ENCODE results near the gene NKX6-2.
"Not testable (repeated sequence)": the region's sequence is repeated elsewhere in the genome, so short reads cannot be mapped to it uniquely, and the experiment has no call there.

Gene NKX6-2

GRCh38 chr10:132756591-132756990, 29.4 kb downstream of the NKX6-2 start:
- FAIRE-seq (no peak), DNase-seq (ENCODE audit: low spot score) (no peak)

GRCh38 chr10:132755166-132755711, 30.7 kb downstream of the NKX6-2 start:
- no peak for FAIRE-seq
- DNase-seq (ENCODE audit: low spot score), result no peak

GRCh38 chr10:132754071-132754470, 31.9 kb downstream of the NKX6-2 start:
- DNase-seq (ENCODE audit: low spot score) (no peak), FAIRE-seq (no peak)

GRCh38 chr10:132753596-132753995, 32.4 kb downstream of the NKX6-2 start:
- DNase-seq (ENCODE audit: low spot score) (no peak), FAIRE-seq (no peak)

- no peak for DNase-seq (ENCODE audit: low spot score)
- no peak for FAIRE-seq
Measured at GRCh38 chr10:132752961-132753360, 33.0 kb downstream of the NKX6-2 start.

- FAIRE-seq, result no peak
Measured at GRCh38 chr10:132752378-132752777, 33.6 kb downstream of the NKX6-2 start.

GRCh38 chr10:132750936-132751335, 35.0 kb downstream of the NKX6-2 start:
- no peak for DNase-seq (ENCODE audit: low spot score)
- no peak for FAIRE-seq

More at GRCh38 chr10:132752378-132752777, 33.6 kb downstream of the NKX6-2 start:
- no peak for DNase-seq (ENCODE audit: low spot score)

- no peak for FAIRE-seq
- DNase-seq (ENCODE audit: low spot score), result no peak
Measured at GRCh38 chr10:132749371-132749795, 36.6 kb downstream of the NKX6-2 start.

GRCh38 chr10:132748545-132749370, 37.2 kb downstream of the NKX6-2 start:
- FAIRE-seq (no peak), DNase-seq (ENCODE audit: low spot score) (no peak)

- DNase-seq (ENCODE audit: low spot score), result no peak
- FAIRE-seq, result no peak
Measured at GRCh38 chr10:132748135-132748534, 37.8 kb downstream of the NKX6-2 start.

GRCh38 chr10:132746801-132747625, 38.9 kb downstream of the NKX6-2 start:
- FAIRE-seq, result no peak
- DNase-seq (ENCODE audit: low spot score), result no peak

GRCh38 chr10:132746386-132746785, 39.6 kb downstream of the NKX6-2 start:
- DNase-seq (ENCODE audit: low spot score), result no peak
- no peak for FAIRE-seq

GRCh38 chr10:132745971-132746370, 40.0 kb downstream of the NKX6-2 start:
- FAIRE-seq, result no peak

GRCh38 chr10:132745511-132745910, 40.4 kb downstream of the NKX6-2 start:
- DNase-seq (ENCODE audit: low spot score) (no peak), FAIRE-seq (no peak)

More at GRCh38 chr10:132745971-132746370, 40.0 kb downstream of the NKX6-2 start:
- DNase-seq (ENCODE audit: low spot score), result no peak

GRCh38 chr10:132744839-132745238, 41.1 kb downstream of the NKX6-2 start:
- DNase-seq (ENCODE audit: low spot score) (no peak), FAIRE-seq (no peak)

- no peak for FAIRE-seq
Measured at GRCh38 chr10:132743925-132744490, 41.9 kb downstream of the NKX6-2 start.

GRCh38 chr10:132743196-132743924, 42.6 kb downstream of the NKX6-2 start:
- not testable (repeated sequence) for DNase-seq (ENCODE audit: low spot score); FAIRE-seq

More at GRCh38 chr10:132743925-132744490, 41.9 kb downstream of the NKX6-2 start:
- DNase-seq (ENCODE audit: low spot score), result no peak

- DNase-seq (ENCODE audit: low spot score), result no peak
- no peak for FAIRE-seq
Measured at GRCh38 chr10:132742837-132743194, 43.1 kb downstream of the NKX6-2 start.

GRCh38 chr10:132742167-132742836, 43.6 kb downstream of the NKX6-2 start:
- FAIRE-seq, result no peak
- DNase-seq (ENCODE audit: low spot score), result no peak

- DNase-seq (ENCODE audit: low spot score) (no peak), FAIRE-seq (no peak)
Measured at GRCh38 chr10:132740588-132740987, 45.4 kb downstream of the NKX6-2 start.
